K562 (cell line): ENCODE data around the gene PAF1. TPM values are rescaled to one million over a fixed set of nuclear protein-coding genes. Genes with fewer than 3 reads are reported as not detected.
A peak's percentile ranks its signal among the peaks of the same experiment; 100 is the strongest.

ENCODE experiments used
- BRF2 ChIP-seq: IDR thresholded peaks from 3 replicates; pipeline ENCODE4 v1.6.1; 2011; ENCODE audit warnings: borderline replicate concordance, mild to moderate bottlenecking; ENCODE audit not compliant: insufficient read length, insufficient read depth
- CHAMP1 ChIP-seq: fragments of 450-650 bp; IDR thresholded peaks from 2 replicates; pipeline ENCODE4 v1.6.1; 2016; ENCODE audit warnings: mild to moderate bottlenecking
- CHCHD3 ChIP-seq: fragments of 250-450 bp; sonication (Bioruptor Pico); IDR thresholded peaks from 2 replicates; pipeline ENCODE4 v2.1.2; 2022; ENCODE audit warnings: mild to moderate bottlenecking
- E4F1 ChIP-seq: fragments of 250-450 bp; sonication (Bioruptor Pico); IDR thresholded peaks from 2 replicates; pipeline ENCODE4 v1.5.0; 2021; ENCODE audit warnings: mild to moderate bottlenecking, borderline replicate concordance
- ERF ChIP-seq: fragments of 450-650 bp; formaldehyde crosslinking; IDR thresholded peaks from 2 replicates; pipeline ENCODE4 v1.4.0; 2020; ENCODE audit warnings: mild to moderate bottlenecking, mixed read lengths
- ILF3 ChIP-seq: fragments of 450-650 bp; IDR thresholded peaks from 2 replicates; pipeline ENCODE4 v1.6.1; 2018; ENCODE audit warnings: antibody characterized with exemption, mild to moderate bottlenecking, moderate library complexity, borderline replicate concordance
- KDM2B ChIP-seq: fragments of 250-450 bp; sonication (Bioruptor Pico); IDR thresholded peaks from 2 replicates; pipeline ENCODE4 v1.8.0; 2021; ENCODE audit warnings: mild to moderate bottlenecking, moderate library complexity
- LEF1 ChIP-seq: fragments of 450-650 bp; IDR thresholded peaks from 2 replicates; pipeline ENCODE4 v1.6.1; 2016; ENCODE audit warnings: mild to moderate bottlenecking
- MBD1 ChIP-seq: fragments of 250-450 bp; sonication (Bioruptor Pico); IDR thresholded peaks from 2 replicates; pipeline ENCODE4 v1.8.0; 2022; ENCODE audit warnings: inconsistent platforms
- PTBP1 ChIP-seq: fragments of 200-400 bp; formaldehyde crosslinking; IDR thresholded peaks from 2 replicates; pipeline ENCODE4 v1.6.1; 2017; ENCODE audit warnings: low read depth, low read length
- SIX5 ChIP-seq, 2 experiments: IDR thresholded peaks; 2 replicates each; pipeline ENCODE4 v1.6.1; 2011; ENCODE audit warnings: low read length in 2 of 2, borderline replicate concordance in 1 of 2, low read depth in 1 of 2, mild to moderate bottlenecking in 1 of 2, moderate library complexity in 1 of 2; ENCODE audit not compliant: insufficient read depth in 1 of 2
- TCF7 ChIP-seq: sonication (generic); IDR thresholded peaks from 2 replicates; pipeline ENCODE4 v1.6.1; 2016; ENCODE audit warnings: antibody characterized with exemption, borderline replicate concordance
- ZBTB1 ChIP-seq: sonication (generic); formaldehyde crosslinking; IDR thresholded peaks from 2 replicates; pipeline ENCODE4 v1.8.1; 2023; ENCODE audit warnings: missing genetic modification reagents, low read depth, mild to moderate bottlenecking, borderline replicate concordance
- ZNF133 ChIP-seq: fragments of 250-450 bp; sonication (Bioruptor Pico); IDR thresholded peaks from 2 replicates; pipeline ENCODE4 v1.4.0; 2020; ENCODE audit warnings: mild to moderate bottlenecking
- ZNF41 ChIP-seq: fragments of 250-450 bp; sonication (Bioruptor Pico); conservative IDR thresholded peaks from 2 replicates; pipeline ENCODE4 v1.4.0; 2020; ENCODE audit warnings: mild to moderate bottlenecking
- ZNF785 ChIP-seq: fragments of 250-450 bp; sonication (Bioruptor Pico); IDR thresholded peaks from 2 replicates; pipeline ENCODE4 v1.4.0; 2020; ENCODE audit warnings: mild to moderate bottlenecking
- polyA plus RNA-seq, 8 experiments: library from polyadenylated mRNA; depleted of rRNA in 4 of 8; stranded (reverse) in 5 of 8; unstranded in 3 of 8; fragments of >200 nt; fragmentation: Nextera tagmentation in 2 of 8; fragmentation: Illumina TruSeq in 1 of 8; extraction: Ambion mirVana in 2 of 8; extraction: Trizol in 1 of 8; gene quantifications; 2 replicates each; pipeline versions ENCODE4 v1.2.1 to v1.2.3, GENCODE V29; 2011 to 2014; ENCODE audit warnings: inconsistent platforms in 1 of 8, missing spikeins in 1 of 8
- total RNA-seq, 7 experiments: library from RNA; depleted of rRNA in 6 of 7; stranded (reverse); fragments of >200 nt in 6 of 7; fragmentation: Illumina TruSeq in 2 of 7; extraction: Trizol in 2 of 7; gene quantifications; 2 replicates each; pipeline versions ENCODE4 v1.2.1 to v1.2.3, GENCODE V29; 2011 to 2021; ENCODE audit warnings: low replicate concordance in 1 of 7

PAF1 gene
- total and polyA plus RNA-seq, 9 of the 15 experiments (the other 6 are each of a cell fraction or from before 2014, with no cell fraction given), result 1.5 to 45.0 (median 33.8) TPM

GRCh38 chr19:39402346-39403300 is 11.7 kb upstream of the PAF1 start (continued):
- TF ChIP-seq ERF (CRISPR knock-in tag), result peak; percentile 93; the same call in 1 of the 2 replicates
- TF ChIP-seq LEF1, result peak; percentile 90
- no peak for TF ChIP-seq ZNF41
- peak; percentile 82; the same call in 1 of the 2 replicates for TF ChIP-seq TCF7
- no peak for TF ChIP-seq PTBP1
- TF ChIP-seq CHAMP1, result no peak
- TF ChIP-seq ZBTB1 (CRISPR knock-in tag), result peak; percentile 14; the same call in 1 of the 2 replicates
- no peak for TF ChIP-seq KDM2B (CRISPR knock-in tag)
- no peak for TF ChIP-seq ZNF133 (CRISPR knock-in tag)
- no peak for TF ChIP-seq MBD1
- no peak for TF ChIP-seq CHCHD3 (CRISPR knock-in tag)
- TF ChIP-seq BRF2, result no peak
- no peak for TF ChIP-seq SIX5 (IDR thresholded peaks at IDR 0.05; ENCODE audit: borderline replicate concordance in 1 of 2, insufficient read depth in 1 of 2, low read depth in 1 of 2, low read length in 2 of 2)
- TF ChIP-seq E4F1 (CRISPR knock-in tag), result no peak
- no peak; the same call in 1 of the 2 replicates for TF ChIP-seq ILF3
- TF ChIP-seq ZNF785 (CRISPR knock-in tag), result no peak
